NCI-H146 (cell line): Measurements from ENCODE around the gene ATXN1.
A peak's percentile ranks its signal among the peaks of the same experiment; 100 is the strongest.

Experiments
- DNase-seq: peaks from one replicate; lab custom pipeline; 2025; lab: John Stamatoyannopoulos, UW

ATXN1 gene

GRCh38 chr6:16673011-16673797 is 88.1 kb downstream of the ATXN1 start:
- no peak for DNase-seq

GRCh38 chr6:16671302-16672289 is 89.7 kb downstream of the ATXN1 start:
- DNase-seq: no peak

GRCh38 chr6:16670617-16671051 is 90.6 kb downstream of the ATXN1 start:
- no peak for DNase-seq

- no peak for DNase-seq
Measured at GRCh38 chr6:16670183-16670582, 91.1 kb downstream of the ATXN1 start.

- DNase-seq: peak; percentile 13
Measured at GRCh38 chr6:16669227-16669626, 92.0 kb downstream of the ATXN1 start.

- DNase-seq: no peak
Measured at GRCh38 chr6:16667509-16667908, 93.8 kb downstream of the ATXN1 start.

GRCh38 chr6:16665992-16666391 is 95.3 kb downstream of the ATXN1 start:
- no peak for DNase-seq

GRCh38 chr6:16665182-16665581 is 96.1 kb downstream of the ATXN1 start:
- no peak for DNase-seq

GRCh38 chr6:16663901-16664300 is 97.4 kb downstream of the ATXN1 start:
- no peak for DNase-seq

- no peak for DNase-seq
Measured at GRCh38 chr6:16660157-16660497, 101.1 kb downstream of the ATXN1 start.

- DNase-seq: no peak
Measured at GRCh38 chr6:16659466-16660156, 101.6 kb downstream of the ATXN1 start.

GRCh38 chr6:16658348-16659034 is 102.8 kb downstream of the ATXN1 start:
- DNase-seq: no peak

GRCh38 chr6:16657768-16658167 is 103.5 kb downstream of the ATXN1 start:
- no peak for DNase-seq

GRCh38 chr6:16656451-16656850 is 104.8 kb downstream of the ATXN1 start:
- no peak for DNase-seq

GRCh38 chr6:16654701-16655100 is 106.6 kb downstream of the ATXN1 start:
- no peak for DNase-seq

GRCh38 chr6:16653226-16653625 is 108.0 kb downstream of the ATXN1 start:
- DNase-seq: no peak

- DNase-seq: no peak
Measured at GRCh38 chr6:16651871-16652270, 109.4 kb downstream of the ATXN1 start.

GRCh38 chr6:16649890-16650289 is 111.4 kb downstream of the ATXN1 start:
- peak; percentile 3 for DNase-seq

- DNase-seq: no peak
Measured at GRCh38 chr6:16649241-16649640, 112.0 kb downstream of the ATXN1 start.

- no peak for DNase-seq
Measured at GRCh38 chr6:16648003-16648402, 113.3 kb downstream of the ATXN1 start.

GRCh38 chr6:16647422-16647821 is 113.8 kb downstream of the ATXN1 start:
- DNase-seq: no peak
